Large intestine (tissue), 3 donors: ENCODE data around the gene CTNNA1. TPM values are rescaled to one million over a fixed set of nuclear protein-coding genes. Genes with fewer than 3 reads are reported as not detected.
"Not testable (repeated sequence)": the region's sequence is repeated elsewhere in the genome, so short reads cannot be mapped to it uniquely, and the experiment has no call there.

ENCODE experiments used
- DNase-seq, 2 donors: peaks; one replicate each; pipeline versions ENCODE4 v3.0.0 to v3.0.0-alpha.2; 2013
- H3K27ac ChIP-seq: one replicate; pipeline ENCODE4 v1.5.1; 2013; ENCODE audit warnings: low read length
- H3K27me3 ChIP-seq: 2 replicates; pipeline ENCODE4 v1.6.1; 2013; ENCODE audit warnings: low read length; ENCODE audit not compliant: control insufficient read depth, insufficient read depth
- H3K36me3 ChIP-seq: 2 replicates; pipeline ENCODE4 v1.6.1; 2013; ENCODE audit warnings: low read length; ENCODE audit not compliant: control insufficient read depth, insufficient read depth
- H3K4me1 ChIP-seq: one replicate; pipeline ENCODE4 v1.6.1; 2013; ENCODE audit warnings: low read length; ENCODE audit not compliant: control insufficient read depth, insufficient read depth
- H3K4me3 ChIP-seq: one replicate; pipeline ENCODE4 v1.5.1; 2013; ENCODE audit warnings: low read length
- H3K9me3 ChIP-seq: one replicate; pipeline ENCODE4 v1.6.1; 2013; ENCODE audit warnings: mild to moderate bottlenecking, low read depth, low read length, moderate library complexity; ENCODE audit not compliant: control insufficient read depth
- WGBS: methylation state at CpG from one replicate; pipeline ENCODE4 v1.1.5; 2013; ENCODE audit warnings: low lambda C conversion rate; ENCODE audit not compliant: insufficient coverage; 5-methylcytosine and 5-hydroxymethylcytosine counted together
- polyA plus RNA-seq: library from polyadenylated mRNA; unstranded; fragments of 120-200 nt; gene quantifications from one replicate; pipeline ENCODE4 v1.2.1, GENCODE V29; 2013

Gene CTNNA1
- polyA plus RNA-seq, 1 donor: 287 TPM

- H3K27ac ChIP-seq: no peak overlapping the region
- H3K4me1 ChIP-seq: peaks cover 37% of the 10 kb centered on the region
- no CpG with 5 or more reads among the region's 6 CpGs for WGBS
Measured at GRCh38 chr5:138711087-138711486, 42.1 kb upstream of the CTNNA1 start.

GRCh38 chr5:138711811-138712210, 41.4 kb upstream of the CTNNA1 start:
- H3K4me1 ChIP-seq: peaks cover 37% of the 10 kb centered on the region
- WGBS: no CpG with 5 or more reads among the region's 3 CpGs
- H3K9me3 ChIP-seq: no peaks in the 10 kb centered on the region
- H3K27ac ChIP-seq: no peak overlapping the region
- no peak for DNase-seq
- no peaks in the 10 kb centered on the region for H3K27me3 ChIP-seq
- no peaks in the 10 kb centered on the region for H3K36me3 ChIP-seq
- H3K4me3 ChIP-seq: no peak overlapping the region

More at GRCh38 chr5:138711087-138711486, 42.1 kb upstream of the CTNNA1 start:
- Histone ChIP-seq H3K4me3 (no peak overlapping the region), H3K9me3 (no peaks in the 10 kb centered on the region), H3K36me3 (no peaks in the 10 kb centered on the region), H3K27me3 (no peaks in the 10 kb centered on the region)
- DNase-seq: no peak

- no peak overlapping the region for H3K27ac ChIP-seq
- no peaks in the 10 kb centered on the region for H3K27me3 ChIP-seq
- H3K4me1 ChIP-seq: peaks cover 32% of the 10 kb centered on the region
- DNase-seq: no peak
- H3K9me3 ChIP-seq: no peaks in the 10 kb centered on the region
- H3K4me3 ChIP-seq: no peak overlapping the region
- no peaks in the 10 kb centered on the region for H3K36me3 ChIP-seq
- WGBS: 93% methylated on average over 4 of the region's 8 CpGs
Measured at GRCh38 chr5:138712324-138712723, 40.9 kb upstream of the CTNNA1 start.

GRCh38 chr5:138712791-138713190, 40.4 kb upstream of the CTNNA1 start:
- H3K27me3 ChIP-seq: no peaks in the 10 kb centered on the region
- H3K9me3 ChIP-seq: no peaks in the 10 kb centered on the region
- H3K4me3 ChIP-seq: no peak overlapping the region
- DNase-seq: no peak
- H3K36me3 ChIP-seq: no peaks in the 10 kb centered on the region
- no CpG with 5 or more reads among the region's 5 CpGs for WGBS
- H3K4me1 ChIP-seq: peaks cover 27% of the 10 kb centered on the region
- H3K27ac ChIP-seq: no peak overlapping the region

- no peak overlapping the region for H3K4me3 ChIP-seq
- no peaks in the 10 kb centered on the region for H3K9me3 ChIP-seq
- H3K36me3 ChIP-seq: no peaks in the 10 kb centered on the region
- no peaks in the 10 kb centered on the region for H3K27me3 ChIP-seq
- no peak overlapping the region for H3K27ac ChIP-seq
- peaks cover 23% of the 10 kb centered on the region for H3K4me1 ChIP-seq
- DNase-seq: no peak
Measured at GRCh38 chr5:138713247-138713646, 40.0 kb upstream of the CTNNA1 start.

GRCh38 chr5:138714694-138715093, 38.5 kb upstream of the CTNNA1 start:
- WGBS: no CpG with 5 or more reads among the region's 3 CpGs
- no peak for DNase-seq

GRCh38 chr5:138715931-138716432, 37.2 kb upstream of the CTNNA1 start:
- WGBS: no CpG with 5 or more reads among the region's 8 CpGs
- H3K36me3 ChIP-seq, H3K4me1 ChIP-seq, H3K27ac ChIP-seq, H3K9me3 ChIP-seq, H3K27me3 ChIP-seq, H3K4me3 ChIP-seq, DNase-seq: not testable (repeated sequence)

More at GRCh38 chr5:138714694-138715093, 38.5 kb upstream of the CTNNA1 start:
- Histone ChIP-seq H3K9me3 (no peaks in the 10 kb centered on the region), H3K4me1 (peaks cover 10% of the 10 kb centered on the region), H3K4me3 (no peak overlapping the region), H3K36me3 (no peaks in the 10 kb centered on the region), H3K27ac (no peak overlapping the region), H3K27me3 (no peaks in the 10 kb centered on the region)

GRCh38 chr5:138716456-138716924, 36.7 kb upstream of the CTNNA1 start:
- Histone ChIP-seq H3K27ac (no peak overlapping the region), H3K4me3 (no peak overlapping the region), H3K4me1 (peaks cover 8% of the 10 kb centered on the region), H3K9me3 (no peaks in the 10 kb centered on the region), H3K27me3 (no peaks in the 10 kb centered on the region), H3K36me3 (no peaks in the 10 kb centered on the region)
- DNase-seq: no peak
- WGBS: no CpG with 5 or more reads among the region's 3 CpGs

GRCh38 chr5:138717399-138717798, 35.8 kb upstream of the CTNNA1 start:
- no peaks in the 10 kb centered on the region for H3K9me3 ChIP-seq
- no peak overlapping the region for H3K27ac ChIP-seq
- H3K27me3 ChIP-seq: no peaks in the 10 kb centered on the region
- H3K36me3 ChIP-seq: no peaks in the 10 kb centered on the region
- H3K4me1 ChIP-seq: peaks cover 12% of the 10 kb centered on the region
- WGBS: no CpG with 5 or more reads among the region's 3 CpGs
- H3K4me3 ChIP-seq: no peak overlapping the region
- DNase-seq: no peak

- Histone ChIP-seq H3K4me1 (peaks cover 35% of the 10 kb centered on the region), H3K27me3 (no peaks in the 10 kb centered on the region), H3K36me3 (no peaks in the 10 kb centered on the region), H3K27ac (no peak overlapping the region), H3K4me3 (no peak overlapping the region), H3K9me3 (no peaks in the 10 kb centered on the region)
- DNase-seq: no peak
- 90% methylated on average over 2 of the region's 2 CpGs for WGBS
Measured at GRCh38 chr5:138719811-138720210, 33.4 kb upstream of the CTNNA1 start.

- H3K36me3 ChIP-seq: no peaks in the 10 kb centered on the region
- H3K27me3 ChIP-seq: no peaks in the 10 kb centered on the region
- H3K4me1 ChIP-seq: peaks cover 44% of the 10 kb centered on the region
- no peak overlapping the region for H3K4me3 ChIP-seq
- WGBS: no CpG with 5 or more reads among the region's 2 CpGs
- no peak for DNase-seq
- H3K9me3 ChIP-seq: no peaks in the 10 kb centered on the region
- no peak overlapping the region for H3K27ac ChIP-seq
Measured at GRCh38 chr5:138720840-138721239, 32.4 kb upstream of the CTNNA1 start.
